GM18907 (cell line): Measurements from ENCODE around the gene HMOX1.

Experiments
- ATAC-seq: cut with Tn5 transposase; IDR thresholded peaks from one replicate; pipeline ENCODE4 v1.9.1; 2021; ENCODE audit warnings: mild to moderate bottlenecking, moderate library complexity; ENCODE audit not compliant: unreplicated experiment

The HMOX1 gene

GRCh38 chr22:35400501-35400790, 19.6 kb downstream of the HMOX1 start:
- peak; percentile 2 for ATAC-seq

GRCh38 chr22:35401863-35402262, 21.0 kb downstream of the HMOX1 start:
- no peak for ATAC-seq

GRCh38 chr22:35403356-35403755, 22.5 kb downstream of the HMOX1 start:
- ATAC-seq = no peak

- no peak for ATAC-seq
These were observed 23.3 kb downstream of the HMOX1 start for GRCh38 chr22:35404176-35404575.

GRCh38 chr22:35406443-35406842, 25.5 kb downstream of the HMOX1 start:
- ATAC-seq = no peak

- ATAC-seq = no peak
These were observed 26.5 kb downstream of the HMOX1 start for GRCh38 chr22:35407362-35407761.

GRCh38 chr22:35409783-35410662, 29.1 kb downstream of the HMOX1 start:
- peak; percentile 72 for ATAC-seq

GRCh38 chr22:35410663-35411034, 29.8 kb downstream of the HMOX1 start:
- no peak for ATAC-seq

- peak; percentile 26 for ATAC-seq
These were observed 30.2 kb downstream of the HMOX1 start for GRCh38 chr22:35411102-35411501.

GRCh38 chr22:35413624-35414023, 32.7 kb downstream of the HMOX1 start:
- no peak for ATAC-seq

- no peak for ATAC-seq
These were observed 36.7 kb downstream of the HMOX1 start for GRCh38 chr22:35417606-35418005.

GRCh38 chr22:35418088-35418487, 37.2 kb downstream of the HMOX1 start:
- no peak for ATAC-seq

GRCh38 chr22:35418731-35419130, 37.8 kb downstream of the HMOX1 start:
- ATAC-seq = no peak

- ATAC-seq = no peak
These were observed 38.9 kb downstream of the HMOX1 start for GRCh38 chr22:35419756-35420155.

GRCh38 chr22:35421121-35421520, 40.2 kb downstream of the HMOX1 start:
- ATAC-seq = no peak

GRCh38 chr22:35422145-35422544, 41.2 kb downstream of the HMOX1 start:
- ATAC-seq = no peak

- ATAC-seq = no peak
These were observed 42.0 kb downstream of the HMOX1 start for GRCh38 chr22:35422936-35423335.

- ATAC-seq = no peak
These were observed 43.2 kb downstream of the HMOX1 start for GRCh38 chr22:35424081-35424480.

GRCh38 chr22:35424761-35425160, 43.9 kb downstream of the HMOX1 start:
- no peak for ATAC-seq

GRCh38 chr22:35425546-35425945, 44.6 kb downstream of the HMOX1 start:
- no peak for ATAC-seq

- ATAC-seq = no peak
These were observed 45.3 kb downstream of the HMOX1 start for GRCh38 chr22:35425971-35426800.

- ATAC-seq = no peak
These were observed 45.9 kb downstream of the HMOX1 start for GRCh38 chr22:35426801-35427140.
